Neutrophil (primary cell): ENCODE results near the gene PTMS.

Experiments
- H3K27ac ChIP-seq: fragments of 200-600 bp; sonication (generic); 2 replicates; pipeline ENCODE4 v1.5.1; 2016; ENCODE audit warnings: mild to moderate bottlenecking, moderate library complexity
- H3K27me3 ChIP-seq: fragments of 200-600 bp; sonication (generic); 2 replicates; pipeline ENCODE4 v1.6.0; 2016; ENCODE audit warnings: mild to moderate bottlenecking
- H3K36me3 ChIP-seq: fragments of 200-600 bp; sonication (generic); 2 replicates; pipeline ENCODE4 v1.5.1; 2017
- H3K4me1 ChIP-seq, 2 experiments: fragments of 200-600 bp in 1 of 2; sonication (generic) in 1 of 2; 1 replicate in 1 of 2; 2 replicates in 1 of 2; pipeline versions ENCODE4 v1.5.1 to v1.6.1; 2013 to 2016; ENCODE audit warnings: low read depth in 1 of 2, low read length in 1 of 2, mild to moderate bottlenecking in 1 of 2, moderate library complexity in 1 of 2; ENCODE audit not compliant: control insufficient read depth in 1 of 2, insufficient read depth in 1 of 2
- H3K4me3 ChIP-seq, 2 experiments: fragments of 200-600 bp in 1 of 2; sonication (generic) in 1 of 2; 1 replicate in 1 of 2; 2 replicates in 1 of 2; pipeline ENCODE4 v1.5.1; 2013 to 2016; ENCODE audit warnings: low read depth in 1 of 2, low read length in 1 of 2, mild to moderate bottlenecking in 1 of 2, moderate library complexity in 1 of 2
- H3K9me3 ChIP-seq: fragments of 200-600 bp; sonication (generic); 2 replicates; pipeline ENCODE4 v1.5.1; 2016
- TF ChIP-seq, protein P1 (sequence below): fragments of 200-600 bp; sonication (generic); IDR thresholded peaks from 2 replicates; pipeline ENCODE4 v1.5.1; 2016; ENCODE audit warnings: antibody characterized with exemption

The PTMS gene

DNA sequence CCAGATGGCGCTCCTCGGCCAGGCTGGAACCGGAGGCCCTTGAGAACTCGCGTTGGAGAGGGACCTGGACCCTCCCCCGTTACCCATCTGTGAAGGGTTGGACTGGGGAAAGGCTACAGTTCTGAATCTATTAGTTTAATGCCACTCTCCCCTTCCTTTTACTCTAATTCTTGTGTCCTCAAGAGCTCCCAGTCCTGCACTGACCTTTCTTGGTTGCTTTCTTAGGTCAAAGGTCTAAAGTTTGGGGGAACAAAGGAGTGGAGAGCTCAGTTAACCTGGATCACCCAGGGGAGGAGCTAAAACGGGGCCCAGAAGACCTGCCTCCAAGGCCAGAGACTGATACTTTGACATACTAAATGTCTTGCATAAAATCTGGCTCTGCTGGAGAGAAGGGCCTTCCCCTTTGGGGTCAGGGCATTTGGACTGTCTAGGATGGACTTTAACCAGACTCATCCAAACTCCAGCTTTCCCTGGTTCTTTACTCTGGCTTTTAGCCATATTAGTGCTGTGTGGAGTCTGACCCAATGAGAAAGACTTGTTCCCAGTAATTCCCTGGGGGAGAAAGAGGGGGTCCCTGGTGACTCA lies 12.3 kb upstream of the PTMS start:
- H3K36me3 ChIP-seq = peaks cover 32% of the 10 kb centered on the region
- TF ChIP-seq, protein P1, sequence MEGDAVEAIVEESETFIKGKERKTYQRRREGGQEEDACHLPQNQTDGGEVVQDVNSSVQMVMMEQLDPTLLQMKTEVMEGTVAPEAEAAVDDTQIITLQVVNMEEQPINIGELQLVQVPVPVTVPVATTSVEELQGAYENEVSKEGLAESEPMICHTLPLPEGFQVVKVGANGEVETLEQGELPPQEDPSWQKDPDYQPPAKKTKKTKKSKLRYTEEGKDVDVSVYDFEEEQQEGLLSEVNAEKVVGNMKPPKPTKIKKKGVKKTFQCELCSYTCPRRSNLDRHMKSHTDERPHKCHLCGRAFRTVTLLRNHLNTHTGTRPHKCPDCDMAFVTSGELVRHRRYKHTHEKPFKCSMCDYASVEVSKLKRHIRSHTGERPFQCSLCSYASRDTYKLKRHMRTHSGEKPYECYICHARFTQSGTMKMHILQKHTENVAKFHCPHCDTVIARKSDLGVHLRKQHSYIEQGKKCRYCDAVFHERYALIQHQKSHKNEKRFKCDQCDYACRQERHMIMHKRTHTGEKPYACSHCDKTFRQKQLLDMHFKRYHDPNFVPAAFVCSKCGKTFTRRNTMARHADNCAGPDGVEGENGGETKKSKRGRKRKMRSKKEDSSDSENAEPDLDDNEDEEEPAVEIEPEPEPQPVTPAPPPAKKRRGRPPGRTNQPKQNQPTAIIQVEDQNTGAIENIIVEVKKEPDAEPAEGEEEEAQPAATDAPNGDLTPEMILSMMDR = no peak
- peak overlapping the region; percentile 83 to 86 for H3K4me3 ChIP-seq
- H3K4me1 ChIP-seq = peaks cover 24% of the 10 kb centered on the region in 2 experiments
- no peaks in the 10 kb centered on the region for H3K9me3 ChIP-seq
- peak overlapping the region; percentile 97 for H3K27ac ChIP-seq
- no peaks in the 10 kb centered on the region for H3K27me3 ChIP-seq

DNA sequence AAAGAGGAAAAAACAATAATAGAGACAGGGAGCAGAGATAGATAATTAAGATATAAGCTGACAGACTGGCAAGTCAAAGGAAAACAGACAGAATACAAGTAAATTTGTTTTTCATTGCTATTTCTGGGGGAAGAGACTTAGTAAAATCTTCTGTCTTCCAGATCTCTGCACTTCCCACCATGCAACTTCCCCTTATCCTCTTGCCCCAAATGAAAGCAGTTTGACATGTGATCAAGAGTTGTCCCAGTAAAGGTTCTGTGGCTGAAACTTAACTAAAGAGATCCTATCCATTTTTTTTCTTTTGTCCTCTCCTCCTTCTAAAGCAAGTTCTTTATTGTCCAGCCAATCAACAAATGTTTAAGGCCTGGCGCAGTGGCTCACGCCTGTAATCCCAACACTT lies 11.8 kb upstream of the PTMS start:
- H3K9me3 ChIP-seq = no peaks in the 10 kb centered on the region
- H3K27ac ChIP-seq = no peak overlapping the region
- H3K27me3 ChIP-seq = no peaks in the 10 kb centered on the region
- H3K4me1 ChIP-seq = peaks cover 24% of the 10 kb centered on the region in 2 experiments
- no peak overlapping the region for H3K4me3 ChIP-seq
- peaks cover 27% of the 10 kb centered on the region for H3K36me3 ChIP-seq
- TF ChIP-seq, protein P1 = no peak

GRCh38 chr12:6757028-6757690 lies 9.0 kb upstream of the PTMS start:
- H3K4me1 ChIP-seq = peaks cover 7 to 9% of the 10 kb centered on the region in 2 experiments
- peaks cover 11% of the 10 kb centered on the region for H3K27me3 ChIP-seq
- no peak overlapping the region for H3K4me3 ChIP-seq
- H3K27ac ChIP-seq = no peak overlapping the region
- TF ChIP-seq, protein P1 = no peak
- no peaks in the 10 kb centered on the region for H3K9me3 ChIP-seq
- no peaks in the 10 kb centered on the region for H3K36me3 ChIP-seq

GRCh38 chr12:6758506-6759095 lies 7.6 kb upstream of the PTMS start:
- TF ChIP-seq, protein P1 = no peak
- Histone ChIP-seq H3K36me3 (no peaks in the 10 kb centered on the region), H3K27me3 (peaks cover 25% of the 10 kb centered on the region), H3K27ac (no peak overlapping the region), H3K4me1 (peaks cover 4 to 5% of the 10 kb centered on the region in 2 experiments), H3K9me3 (no peaks in the 10 kb centered on the region), H3K4me3 (no peak overlapping the region)

DNA sequence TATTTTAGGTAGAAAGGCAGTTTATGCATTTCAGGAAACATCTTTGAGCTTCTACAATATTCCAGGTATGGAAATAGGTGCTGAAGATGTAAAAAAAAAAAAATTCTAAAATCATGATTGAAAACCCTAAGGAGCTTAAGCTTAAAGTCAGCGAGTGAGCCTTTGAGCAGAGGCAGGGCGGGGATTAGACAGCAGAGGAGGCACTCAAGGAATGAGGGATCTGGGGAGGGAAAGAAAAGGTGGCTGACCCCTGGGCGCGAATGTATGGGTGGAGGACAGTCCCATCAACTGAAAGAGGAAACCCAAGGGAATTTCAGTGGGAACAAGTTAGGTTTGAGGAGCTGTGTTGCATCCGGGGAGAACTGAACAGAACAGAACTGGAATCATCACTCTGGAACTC lies 6.4 kb upstream of the PTMS start:
- peaks cover 36% of the 10 kb centered on the region for H3K27me3 ChIP-seq
- TF ChIP-seq, protein P1 = no peak

More for the DNA sequence above, 6.4 kb upstream of the PTMS start:
- Histone ChIP-seq H3K9me3 (no peaks in the 10 kb centered on the region), H3K27ac (no peak overlapping the region), H3K4me1 (peaks cover 9% of the 10 kb centered on the region in 2 experiments), H3K4me3 (no peak overlapping the region), H3K36me3 (no peaks in the 10 kb centered on the region)
